Fibroblast of the conjunctiva (primary cell): ENCODE data around the gene ADIPOR2.
A peak's percentile ranks its signal among the peaks of the same experiment; 100 is the strongest.
"Not testable (repeated sequence)": the region's sequence is repeated elsewhere in the genome, so short reads cannot be mapped to it uniquely, and the experiment has no call there.

Experiments used
- DNase-seq: peaks from one replicate; pipeline ENCODE4 v3.0.0-alpha.2; 2010; ENCODE audit warnings: low read depth

ADIPOR2 gene

DNA sequence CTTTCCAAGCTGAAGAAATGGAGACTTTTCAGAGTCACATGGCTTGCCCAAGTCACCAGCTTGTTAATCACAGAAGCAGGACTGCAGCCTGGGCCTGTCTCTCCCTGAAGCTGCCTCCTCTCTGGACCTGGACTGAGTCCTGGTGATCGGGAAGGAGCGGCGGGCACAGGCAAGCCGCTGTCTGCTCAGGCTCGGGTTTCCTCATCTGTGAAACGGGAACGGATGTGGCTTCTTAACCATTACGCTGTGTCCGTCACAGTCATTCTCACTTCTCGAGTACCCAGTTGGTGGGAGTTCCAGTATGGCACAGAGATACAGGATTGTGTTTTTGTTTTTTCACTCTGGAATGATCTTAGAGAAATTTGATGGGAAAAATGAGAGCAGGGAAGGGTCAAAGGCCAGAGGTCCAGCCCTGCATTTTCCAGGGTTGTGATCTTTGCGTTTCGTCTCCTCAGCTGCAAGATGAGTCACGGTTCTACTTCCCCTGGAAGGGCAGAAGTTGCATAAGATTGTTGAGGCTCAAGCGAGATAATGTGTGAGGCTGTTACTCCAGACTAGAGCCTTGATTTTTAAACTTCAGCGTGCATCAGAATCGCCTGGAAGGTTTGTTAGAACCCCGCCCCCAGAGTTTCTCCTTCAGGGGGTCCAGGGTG is 121.9 kb downstream of the ADIPOR2 start:
- DNase-seq = peak; percentile 13

DNA sequence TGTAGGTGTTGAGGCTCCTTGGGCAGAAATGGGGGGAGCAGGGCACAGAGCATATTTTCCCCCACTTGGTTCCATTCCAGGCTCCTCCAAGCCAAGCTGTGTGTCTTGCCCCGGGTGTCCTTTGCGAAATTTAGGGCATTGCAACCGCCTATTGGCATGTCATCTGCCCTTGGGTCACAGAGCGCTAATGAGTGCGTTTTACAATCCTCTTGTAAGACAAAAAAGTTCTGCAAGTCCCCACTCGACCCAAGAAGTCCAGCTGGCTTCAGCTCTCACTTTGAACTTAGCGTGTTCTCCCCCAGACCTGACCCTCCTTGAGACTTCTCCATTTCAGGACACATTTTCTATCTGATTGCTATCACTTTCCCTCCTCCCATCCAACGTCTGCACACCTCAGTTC is 123.4 kb downstream of the ADIPOR2 start:
- no peak for DNase-seq

- DNase-seq = no peak
Observed at GRCh38 chr12:1815108-1815507, 124.2 kb downstream of the ADIPOR2 start.

- no peak for DNase-seq
Observed at GRCh38 chr12:1815814-1816729, 125.2 kb downstream of the ADIPOR2 start.

DNA sequence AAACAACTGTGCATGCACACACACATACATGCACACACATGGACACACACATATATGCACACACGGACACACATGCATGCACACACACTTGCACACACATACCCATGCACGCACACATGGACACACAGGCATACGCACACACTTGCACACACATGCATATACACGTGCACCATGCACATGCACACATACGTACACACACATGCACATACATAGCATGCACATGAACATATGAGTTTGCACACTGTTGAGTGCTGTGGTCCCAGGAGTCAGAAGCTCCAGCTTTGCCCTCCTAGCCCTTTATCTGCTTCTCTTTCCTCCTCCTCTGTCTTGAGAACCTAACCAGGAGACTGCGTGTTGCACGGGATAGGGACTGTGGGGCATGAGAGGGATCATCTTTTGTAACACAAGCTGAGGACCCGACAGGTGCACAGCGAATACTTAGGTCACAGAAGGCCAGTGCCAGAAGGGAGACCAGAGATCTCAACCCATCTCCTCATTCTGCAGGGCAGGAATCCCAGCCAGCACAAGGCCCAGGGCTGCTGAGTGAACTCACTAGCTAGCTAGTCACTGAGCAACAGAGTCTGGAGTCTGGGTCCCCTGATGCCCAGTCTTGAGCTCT is 126.0 kb downstream of the ADIPOR2 start:
- no peak for DNase-seq

- DNase-seq = not testable (repeated sequence)
Observed at GRCh38 chr12:1817928-1818327, 127.1 kb downstream of the ADIPOR2 start.

DNA sequence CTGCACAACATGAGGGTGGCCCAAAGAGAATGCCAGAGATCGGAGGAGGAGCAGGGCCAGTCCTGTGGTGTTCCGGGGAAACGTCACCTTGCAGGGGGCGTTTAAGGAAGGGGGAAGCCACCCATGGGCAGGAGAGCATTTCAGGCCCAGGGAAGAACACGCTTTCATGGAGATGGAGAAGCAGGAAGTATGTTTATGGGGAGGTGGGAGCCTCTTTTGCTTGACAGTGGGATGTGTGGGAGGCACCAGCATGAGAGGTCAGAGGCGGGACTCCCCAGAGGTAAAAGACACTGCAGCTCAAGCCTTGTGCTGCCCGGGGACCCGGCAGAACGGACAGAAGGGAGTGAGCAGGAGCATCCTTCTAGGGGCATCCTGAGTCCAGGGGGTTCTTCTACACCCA is 128.2 kb downstream of the ADIPOR2 start:
- no peak for DNase-seq

- DNase-seq = no peak
Observed at GRCh38 chr12:1819571-1819970, 128.7 kb downstream of the ADIPOR2 start.

DNA sequence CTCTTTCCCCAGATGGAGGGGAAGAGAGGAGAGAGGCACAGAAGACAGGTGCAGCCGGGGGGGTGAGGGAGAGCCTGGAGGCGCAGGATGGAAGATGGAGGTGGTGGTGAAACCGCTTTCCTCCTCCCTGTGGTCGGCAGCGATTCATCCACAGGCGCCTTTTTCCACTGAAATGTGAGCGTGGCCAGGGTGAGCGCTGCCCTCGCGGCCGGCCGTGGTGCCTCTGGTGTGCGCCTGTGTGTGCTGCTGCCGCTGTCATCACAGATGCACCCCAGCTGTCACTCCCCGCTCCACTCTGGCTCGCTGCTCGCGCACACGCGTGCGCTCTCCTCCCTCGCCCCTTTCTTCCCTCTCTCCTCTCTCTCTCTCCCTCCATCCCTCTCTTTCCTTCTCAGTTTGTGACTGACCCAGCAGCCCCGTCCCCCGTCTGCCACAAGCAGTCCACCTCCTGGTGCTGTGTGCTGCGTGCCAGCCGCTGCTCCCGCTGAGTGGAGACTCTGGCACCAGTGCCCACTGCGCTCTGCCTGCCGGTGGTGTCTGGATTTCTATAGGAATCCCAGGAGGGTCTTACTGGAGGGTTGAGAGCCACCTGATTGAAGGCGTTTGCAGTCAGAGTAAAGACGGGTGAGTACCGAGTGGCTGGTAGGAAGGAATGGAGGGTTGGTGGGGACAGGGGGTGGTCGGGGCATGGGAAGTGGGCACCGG is 129.5 kb downstream of the ADIPOR2 start, which contains the start of gene LRTM2:
LRTM2 (plus strand) TSS at position 375 of the 705 bp plus-strand sequence. CDS start 7,584 bp downstream, outside the sequence.
- DNase-seq = no peak

- no peak for DNase-seq
Observed at GRCh38 chr12:1820896-1821291, 130.0 kb downstream of the ADIPOR2 start.

DNA sequence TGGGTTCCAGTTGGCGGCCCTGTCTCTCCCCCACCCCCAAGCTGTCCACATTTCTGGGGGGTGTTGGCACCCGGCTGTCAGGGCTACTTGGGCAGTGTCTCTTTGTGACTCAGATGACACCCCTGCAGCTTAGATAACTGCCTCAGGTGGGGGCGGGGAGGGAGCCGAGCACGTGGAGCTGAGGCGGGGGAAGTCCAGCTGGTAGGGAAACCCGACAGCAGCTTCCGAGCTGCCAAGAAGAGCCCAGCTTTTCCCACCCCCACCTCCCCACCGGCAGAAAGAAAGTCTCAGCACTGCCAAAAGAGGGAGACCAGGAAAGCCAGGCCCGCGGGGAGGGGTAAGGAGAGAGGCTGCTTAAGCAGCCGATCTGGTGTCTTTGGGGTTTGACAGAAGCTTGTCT is 130.9 kb downstream of the ADIPOR2 start:
- no peak for DNase-seq

DNA sequence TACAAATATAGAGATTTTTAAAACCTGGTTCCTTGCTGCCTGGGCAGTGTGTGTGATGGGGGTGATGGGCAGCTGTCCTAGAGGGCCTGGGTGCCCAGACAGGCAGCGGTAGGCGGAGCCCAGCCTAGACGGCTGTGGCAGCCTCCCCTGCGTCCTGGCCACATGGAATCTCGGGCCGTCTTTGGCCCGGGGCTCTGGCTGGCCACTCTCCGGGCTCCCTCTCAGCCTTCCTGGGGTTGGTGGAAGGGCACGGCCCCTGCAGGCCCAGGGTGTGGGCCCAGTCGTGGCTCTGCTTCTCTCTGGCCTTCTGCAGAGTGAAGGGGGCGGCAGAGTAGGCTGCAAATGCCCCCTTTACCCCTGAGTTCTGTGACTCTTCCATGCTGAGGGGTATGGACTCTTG is 131.8 kb downstream of the ADIPOR2 start:
- no peak for DNase-seq

DNA sequence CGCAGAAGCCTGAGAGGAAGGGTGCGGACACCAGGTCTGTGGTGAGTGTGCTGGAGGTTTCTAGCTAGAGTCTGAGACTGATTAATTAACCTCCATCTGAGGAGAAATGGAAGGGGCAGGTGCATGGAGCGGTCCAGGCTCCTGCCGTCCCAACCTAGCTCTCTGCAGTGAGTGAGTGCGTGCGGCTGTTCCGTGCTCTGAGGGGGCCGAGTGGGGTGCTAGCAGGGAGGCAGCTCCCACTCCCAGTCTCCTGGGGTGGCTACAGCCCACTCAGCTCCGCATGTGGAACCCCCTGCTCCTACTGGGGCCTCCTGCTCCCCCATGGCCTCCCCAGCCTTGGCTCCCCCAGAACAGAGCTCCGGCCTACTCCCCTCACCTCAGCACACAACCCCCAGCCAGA is 132.4 kb downstream of the ADIPOR2 start:
- no peak for DNase-seq

DNA sequence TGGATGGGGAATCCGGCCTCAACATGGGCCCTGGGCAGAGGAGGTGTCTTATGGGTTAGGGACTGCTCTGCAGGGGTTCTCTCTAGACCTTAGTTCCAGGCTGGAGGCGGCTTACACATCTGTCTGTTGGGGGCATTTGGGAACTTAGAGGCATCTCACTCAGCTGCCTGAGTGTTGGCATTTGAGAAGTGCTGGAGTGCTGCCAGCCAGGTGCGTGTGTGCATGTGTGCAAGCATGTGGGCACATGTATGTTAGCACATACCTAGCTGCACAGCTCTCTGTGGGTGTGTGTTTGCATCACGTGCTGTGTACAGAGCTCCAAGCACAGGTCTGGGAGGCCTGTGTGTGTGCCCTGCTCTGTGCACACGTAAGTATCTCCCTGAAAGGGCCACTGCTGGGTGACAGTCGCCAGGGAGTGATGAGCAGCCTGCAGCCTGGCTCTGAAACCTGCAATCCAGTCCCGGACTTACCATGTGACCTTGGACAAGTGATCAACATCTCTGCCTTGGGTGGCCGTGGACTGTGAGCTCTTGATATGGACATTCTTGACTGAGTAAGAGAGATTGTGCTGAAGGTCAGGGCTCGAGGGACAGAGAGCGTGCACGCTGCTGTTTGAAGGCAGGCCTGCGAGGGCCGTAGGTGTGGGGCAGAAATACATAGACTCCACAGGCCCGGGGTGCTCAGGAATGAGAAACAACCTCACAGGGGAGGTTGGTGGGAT is 134.7 kb downstream of the ADIPOR2 start:
- DNase-seq = no peak

DNA sequence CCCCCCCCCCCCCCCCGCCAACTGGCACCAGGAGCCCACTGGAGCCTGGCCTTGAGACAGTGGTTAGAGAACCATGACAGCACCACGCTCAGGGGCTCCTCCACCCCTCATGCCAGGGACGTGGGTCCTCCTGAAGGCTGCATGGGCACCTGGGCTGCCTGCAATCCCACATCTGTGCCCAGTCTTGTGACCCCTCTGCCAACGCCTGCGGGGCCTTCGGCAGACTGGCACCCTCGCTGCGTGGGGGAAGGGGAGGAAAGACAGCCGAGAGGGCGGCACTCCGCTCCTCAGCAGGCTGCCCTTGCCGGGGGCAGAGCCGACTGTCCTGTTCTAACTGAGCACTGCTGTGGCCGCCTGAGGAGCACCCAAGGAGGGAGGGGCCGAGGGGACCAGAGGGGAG is 135.5 kb downstream of the ADIPOR2 start:
- no peak for DNase-seq

- no peak for DNase-seq
Observed at GRCh38 chr12:1826867-1827705, 136.2 kb downstream of the ADIPOR2 start.

GRCh38 chr12:1827826-1828805 is 137.2 kb downstream of the ADIPOR2 start:
- DNase-seq = no peak

DNA sequence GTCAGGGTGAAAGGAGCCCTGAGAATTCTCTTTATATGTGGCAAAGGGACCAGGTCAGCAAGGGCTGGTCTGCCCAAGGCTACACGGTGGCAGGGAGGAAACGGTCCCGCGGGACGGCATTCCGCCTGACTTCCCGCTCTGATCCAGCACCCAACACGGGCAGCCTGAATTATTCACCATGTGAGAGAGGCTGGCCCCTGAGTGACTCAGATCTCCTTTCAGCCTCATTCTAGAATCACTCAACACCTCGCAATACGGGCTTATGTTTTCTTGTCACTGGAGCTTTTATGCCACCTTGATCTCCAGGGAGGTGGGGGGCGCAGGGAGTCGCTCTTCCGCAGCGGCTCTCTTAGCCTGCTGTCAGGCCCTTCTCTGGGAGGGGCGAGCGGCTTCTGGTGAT is 138.0 kb downstream of the ADIPOR2 start:
- no peak for DNase-seq

DNA sequence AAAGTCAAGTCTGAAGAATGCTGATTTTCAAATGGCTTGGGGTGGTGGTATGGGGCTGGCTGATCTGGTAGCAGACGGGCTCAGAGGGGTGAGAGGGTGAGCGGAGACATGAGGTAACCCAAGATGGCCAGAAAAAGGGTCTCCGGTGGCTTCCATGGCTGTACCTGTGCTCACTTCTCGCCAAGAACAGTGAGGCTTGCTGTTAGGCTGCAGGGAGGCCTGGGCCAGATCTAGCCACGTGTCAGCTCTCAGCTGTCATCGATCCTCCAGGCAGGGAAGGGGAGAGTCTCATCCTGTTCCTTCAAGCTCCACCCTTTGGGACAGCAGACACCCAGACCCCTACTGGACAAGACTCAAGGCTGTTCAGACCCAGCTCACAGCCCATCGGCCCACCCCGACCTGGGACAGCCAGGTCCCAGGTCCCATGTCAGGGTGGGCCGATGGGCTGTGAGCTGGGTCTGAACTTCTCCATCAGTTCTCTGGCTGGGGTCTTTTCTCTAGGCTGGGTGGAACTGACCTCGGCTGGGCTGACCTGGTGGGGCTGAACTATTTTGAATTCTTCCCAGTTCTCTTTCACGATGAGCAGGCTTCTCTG is 138.5 kb downstream of the ADIPOR2 start:
- no peak for DNase-seq
